HFFc6 (cell line): ENCODE data around the gene EDA. TPM values are rescaled to one million over a fixed set of nuclear protein-coding genes. Genes with fewer than 3 reads are reported as not detected.

Source experiments
- DNase-seq: peaks from one replicate; pipeline ENCODE4 v3.0.0-alpha.2; 2018
- H3K27ac Mint-ChIP-seq: 2 replicates; pipeline ENCODE4 v1.8.0; 2020; ENCODE audit warnings: mild to moderate bottlenecking, mixed read lengths
- H3K27me3 Mint-ChIP-seq: 2 replicates; pipeline ENCODE4 v1.8.0; 2021; ENCODE audit warnings: mild to moderate bottlenecking, moderate library complexity, mixed read lengths; ENCODE audit not compliant: insufficient read depth
- H3K36me3 Mint-ChIP-seq: 2 replicates; pipeline ENCODE4 v1.8.0; 2021; ENCODE audit warnings: low read depth, mixed read lengths
- H3K4me1 Mint-ChIP-seq: 2 replicates; pipeline ENCODE4 v1.8.0; 2020; ENCODE audit warnings: low read depth, mixed read lengths
- H3K4me3 Mint-ChIP-seq: 2 replicates; pipeline ENCODE4 v1.8.0; 2020; ENCODE audit warnings: mild to moderate bottlenecking, moderate library complexity, mixed read lengths
- H3K9me3 Mint-ChIP-seq: 2 replicates; pipeline ENCODE4 v1.8.0; 2020; ENCODE audit warnings: mild to moderate bottlenecking, mixed read lengths
- CTCF ChIP-seq: fragments of 200-600 bp; sonication (generic); IDR thresholded peaks from 2 replicates; pipeline ENCODE4 v1.5.0; 2021; ENCODE audit warnings: antibody characterized with exemption, mild to moderate bottlenecking
- total RNA-seq, 6 experiments: library from RNA; stranded (reverse); fragmentation: NEBNext Ultra II Directional; extraction: Animal tissue kit (Norgen Biotek cat#: 25700); gene quantifications; 2 replicates in 1 of 6; 3 replicates in 5 of 6; pipeline ENCODE4 v1.2.3, GENCODE V29; 2021

The EDA gene
- total RNA-seq, 6 experiments from 2014 or later: 0.08 to 0.34 (median 0.14) TPM

- no peaks in the 10 kb centered on the region for H3K4me1 Mint-ChIP-seq
- H3K27ac Mint-ChIP-seq: no peak overlapping the region
- TF ChIP-seq CTCF: no peak
- H3K27me3 Mint-ChIP-seq: peaks cover 4% of the 10 kb centered on the region
- DNase-seq: no peak
- no peaks in the 10 kb centered on the region for H3K9me3 Mint-ChIP-seq
- no peak overlapping the region for H3K4me3 Mint-ChIP-seq
- no peaks in the 10 kb centered on the region for H3K36me3 Mint-ChIP-seq
These were observed 345.6 kb downstream of the EDA start for GRCh38 chrX:69961365-69962072.

GRCh38 chrX:69968950-69969349 is 353.0 kb downstream of the EDA start:
- H3K27ac Mint-ChIP-seq: no peak overlapping the region
- no peaks in the 10 kb centered on the region for H3K36me3 Mint-ChIP-seq
- H3K4me1 Mint-ChIP-seq: no peaks in the 10 kb centered on the region

GRCh38 chrX:69969460-69969859 is 353.5 kb downstream of the EDA start:
- DNase-seq: no peak
- Mint-ChIP-seq H3K4me1 (no peaks in the 10 kb centered on the region), H3K27ac (no peak overlapping the region), H3K4me3 (no peak overlapping the region), H3K9me3 (no peaks in the 10 kb centered on the region), H3K27me3 (no peaks in the 10 kb centered on the region), H3K36me3 (no peaks in the 10 kb centered on the region)
- TF ChIP-seq CTCF: no peak

More at GRCh38 chrX:69968950-69969349, 353.0 kb downstream of the EDA start:
- TF ChIP-seq CTCF: no peak
- Mint-ChIP-seq H3K9me3 (no peaks in the 10 kb centered on the region), H3K27me3 (no peaks in the 10 kb centered on the region), H3K4me3 (no peak overlapping the region)
- DNase-seq: no peak

GRCh38 chrX:69987691-69988090 is 371.8 kb downstream of the EDA start:
- Mint-ChIP-seq H3K4me1 (no peaks in the 10 kb centered on the region), H3K27ac (no peak overlapping the region), H3K36me3 (no peaks in the 10 kb centered on the region), H3K9me3 (no peaks in the 10 kb centered on the region), H3K4me3 (no peak overlapping the region), H3K27me3 (no peaks in the 10 kb centered on the region; the same call in 1 of the 2 replicates)
- no peak for DNase-seq
- no peak for TF ChIP-seq CTCF

GRCh38 chrX:69988955-69989394 is 373.1 kb downstream of the EDA start:
- H3K36me3 Mint-ChIP-seq: no peaks in the 10 kb centered on the region
- no peaks in the 10 kb centered on the region; the same call in 1 of the 2 replicates for H3K27me3 Mint-ChIP-seq
- DNase-seq: no peak
- TF ChIP-seq CTCF: no peak
- H3K4me3 Mint-ChIP-seq: no peak overlapping the region
- no peaks in the 10 kb centered on the region for H3K4me1 Mint-ChIP-seq
- no peaks in the 10 kb centered on the region for H3K9me3 Mint-ChIP-seq
- no peak overlapping the region for H3K27ac Mint-ChIP-seq
